Coronary artery (tissue), 2 donors: ENCODE measurements around the gene SPATS2.
"Not testable (repeated sequence)": the region's sequence is repeated elsewhere in the genome, so short reads cannot be mapped to it uniquely, and the experiment has no call there.

ENCODE experiments used
- DNase-seq: peaks from one replicate; pipeline ENCODE4 v3.0.0-alpha.2; 2017; ENCODE audit warnings: low spot score
- H3K27ac ChIP-seq, 2 donors: fragments of 200-600 bp; sonication (generic); one replicate each; pipeline ENCODE4 v1.5.1; 2016 to 2019
- H3K4me3 ChIP-seq: fragments of 200-600 bp; sonication (generic); 2 replicates; pipeline ENCODE4 v1.5.1; 2016; ENCODE audit warnings: mild to moderate bottlenecking, moderate library complexity
- TF ChIP-seq, protein P1 (sequence below): fragments of 200-600 bp; sonication (generic); IDR thresholded peaks from one replicate; pipeline ENCODE4 v1.5.1; 2019; ENCODE audit warnings: antibody characterized with exemption

SPATS2 gene

DNA sequence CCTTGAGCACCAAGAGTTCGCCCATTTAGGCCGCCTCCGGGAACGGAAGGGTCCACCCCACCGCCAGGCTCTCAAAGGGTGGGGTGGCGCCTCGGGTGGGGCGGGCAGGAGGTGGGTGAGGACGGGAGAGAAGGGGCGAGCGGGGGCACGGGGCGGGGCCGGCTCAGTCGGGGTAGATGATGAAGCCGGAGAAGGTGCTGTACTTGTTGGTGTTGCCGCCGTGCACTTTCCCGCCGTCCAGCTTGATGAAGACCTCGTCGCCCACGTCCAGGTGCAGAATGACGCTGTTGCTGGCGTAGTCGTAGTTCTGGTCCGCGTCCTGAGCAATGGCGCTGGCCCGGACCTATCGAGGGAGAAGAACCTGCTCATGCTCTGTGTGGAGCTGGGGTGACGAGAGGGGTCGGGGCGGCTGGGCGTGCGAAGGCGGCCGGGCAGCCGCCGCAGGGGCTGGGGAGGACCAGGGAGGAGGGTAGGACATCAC, 34.3 kb upstream of the SPATS2 start:
- Histone ChIP-seq H3K4me3 (peak overlapping the region; percentile 35), H3K27ac (no peak overlapping the region)
- DNase-seq = no peak
- TF ChIP-seq, protein P1, sequence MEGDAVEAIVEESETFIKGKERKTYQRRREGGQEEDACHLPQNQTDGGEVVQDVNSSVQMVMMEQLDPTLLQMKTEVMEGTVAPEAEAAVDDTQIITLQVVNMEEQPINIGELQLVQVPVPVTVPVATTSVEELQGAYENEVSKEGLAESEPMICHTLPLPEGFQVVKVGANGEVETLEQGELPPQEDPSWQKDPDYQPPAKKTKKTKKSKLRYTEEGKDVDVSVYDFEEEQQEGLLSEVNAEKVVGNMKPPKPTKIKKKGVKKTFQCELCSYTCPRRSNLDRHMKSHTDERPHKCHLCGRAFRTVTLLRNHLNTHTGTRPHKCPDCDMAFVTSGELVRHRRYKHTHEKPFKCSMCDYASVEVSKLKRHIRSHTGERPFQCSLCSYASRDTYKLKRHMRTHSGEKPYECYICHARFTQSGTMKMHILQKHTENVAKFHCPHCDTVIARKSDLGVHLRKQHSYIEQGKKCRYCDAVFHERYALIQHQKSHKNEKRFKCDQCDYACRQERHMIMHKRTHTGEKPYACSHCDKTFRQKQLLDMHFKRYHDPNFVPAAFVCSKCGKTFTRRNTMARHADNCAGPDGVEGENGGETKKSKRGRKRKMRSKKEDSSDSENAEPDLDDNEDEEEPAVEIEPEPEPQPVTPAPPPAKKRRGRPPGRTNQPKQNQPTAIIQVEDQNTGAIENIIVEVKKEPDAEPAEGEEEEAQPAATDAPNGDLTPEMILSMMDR = no peak

GRCh38 chr12:49333778-49334177, 33.5 kb upstream of the SPATS2 start:
- not testable (repeated sequence) for DNase-seq, H3K4me3 ChIP-seq, H3K27ac ChIP-seq

DNA sequence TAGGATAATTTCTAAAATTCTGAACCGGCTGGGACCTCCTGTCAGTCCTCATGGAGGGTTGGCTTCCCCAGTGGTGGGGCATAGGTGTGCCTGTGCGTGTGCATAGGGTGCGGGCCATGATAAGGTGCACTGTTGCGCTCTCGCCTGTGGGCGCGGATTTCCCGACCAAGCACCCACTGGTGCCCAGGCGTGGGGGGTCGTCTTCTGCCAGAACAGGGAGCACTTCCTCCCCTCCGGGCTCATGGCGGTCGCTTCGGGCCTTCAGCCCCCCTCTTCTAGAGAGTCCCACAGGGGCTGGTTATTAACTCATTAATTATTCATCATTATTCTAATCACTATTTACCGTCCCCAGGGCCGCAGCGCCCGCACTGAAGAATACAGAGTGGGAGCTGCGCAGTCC, 33.0 kb upstream of the SPATS2 start:
- TF ChIP-seq, protein P1 = no peak
- no peak for DNase-seq

GRCh38 chr12:49334681-49335080, 32.6 kb upstream of the SPATS2 start:
- no peak overlapping the region for H3K4me3 ChIP-seq
- DNase-seq = no peak
- TF ChIP-seq, protein P1 = no peak
- H3K27ac ChIP-seq = no peak overlapping the region

More for the DNA sequence above, 33.0 kb upstream of the SPATS2 start:
- no peak overlapping the region for H3K27ac ChIP-seq
- H3K4me3 ChIP-seq = no peak overlapping the region

GRCh38 chr12:49335118-49335954, 31.9 kb upstream of the SPATS2 start:
- Histone ChIP-seq H3K27ac (no peak overlapping the region), H3K4me3 (no peak overlapping the region)
- TF ChIP-seq, protein P1 = no peak
- DNase-seq = no peak

DNA sequence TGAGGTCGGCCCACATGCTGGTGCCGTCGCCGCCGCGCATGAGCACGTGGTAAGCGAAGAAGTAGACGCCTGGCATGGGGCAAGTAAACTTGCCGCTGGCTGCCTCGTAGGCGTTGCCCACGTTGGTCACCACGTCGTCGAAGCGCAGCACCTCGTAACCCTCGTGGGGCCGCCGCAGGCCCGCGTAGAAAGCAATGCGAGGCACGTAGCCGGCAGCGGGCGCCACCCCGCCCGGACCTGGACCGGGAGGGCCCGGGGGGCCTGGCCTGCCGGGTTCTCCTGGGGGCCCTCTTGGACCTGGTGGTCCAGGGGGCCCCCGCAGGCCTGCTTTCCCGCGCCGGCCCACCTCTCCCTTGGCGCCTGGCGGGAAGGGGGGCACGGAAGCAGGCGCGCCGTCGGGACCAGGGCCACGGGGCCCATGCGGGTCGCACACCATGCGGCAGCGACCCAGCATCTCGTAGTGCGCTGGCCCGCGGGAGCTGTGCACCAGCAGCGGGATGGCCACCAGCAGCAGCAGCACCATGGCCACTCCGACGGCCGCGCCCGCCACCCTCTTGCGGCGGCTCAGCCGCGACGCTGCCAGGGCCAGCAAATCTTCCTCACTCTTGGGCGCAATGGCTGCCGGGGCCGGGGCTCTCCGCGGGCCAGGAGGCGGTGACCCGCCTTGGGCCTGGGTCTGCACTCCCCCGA, 31.2 kb upstream of the SPATS2 start:
- DNase-seq = no peak
- Histone ChIP-seq H3K27ac (no peak overlapping the region), H3K4me3 (peak overlapping the region; percentile 67)
- TF ChIP-seq, protein P1 = no peak

GRCh38 chr12:49336645-49337584, 30.3 kb upstream of the SPATS2 start, which contains the start of gene C1QL4:
Gene C1QL4, minus strand, starts transcription at chr12:49337188. Its CDS starts 711 bp downstream, at chr12:49336477.
- Histone ChIP-seq H3K4me3 (peak within 1 kb of the TSS; percentile 67), H3K27ac (no peak within 1 kb of the TSS)
- TF ChIP-seq, protein P1 = peak; percentile 98
- DNase-seq = peak; percentile 41
